NB4 (cell line): ENCODE results near the gene CXCL16.

Experiments
- CTCF ChIP-seq: IDR thresholded peaks from one replicate; pipeline ENCODE4 v1.5.1; 2012; ENCODE audit warnings: low read depth, low read length
- MAX ChIP-seq: IDR thresholded peaks from 2 replicates; pipeline ENCODE4 v1.6.1; 2011; ENCODE audit warnings: low read depth, low read length
- POLR2A ChIP-seq: IDR thresholded peaks from 2 replicates; pipeline ENCODE4 v1.6.1; 2011; ENCODE audit warnings: mild to moderate bottlenecking; ENCODE audit not compliant: insufficient read length; ENCODE audit errors: extremely low read depth

GRCh38 chr17:4743216-4743615 is 3.5 kb upstream of the CXCL16 start:
- TF ChIP-seq CTCF (no peak), MAX (no peak), POLR2A (no peak)
